OCI-LY3 (cell line): ENCODE data around the gene ASIC2.

Source experiments
- EZH2phosphoT487 ChIP-seq: fragments of 200-600 bp; shearing (Covaris generic); IDR thresholded peaks from 2 replicates; pipeline ENCODE4 v1.6.1; 2018; ENCODE audit warnings: antibody characterized with exemption, mixed run types, low read depth
- TF ChIP-seq, protein P1 (sequence below): fragments of 200-600, 300-600 bp; sonication (generic); IDR thresholded peaks from 2 replicates; pipeline ENCODE4 v1.5.1; 2014; ENCODE audit warnings: antibody characterized with exemption, low read length, low read depth

DNA sequence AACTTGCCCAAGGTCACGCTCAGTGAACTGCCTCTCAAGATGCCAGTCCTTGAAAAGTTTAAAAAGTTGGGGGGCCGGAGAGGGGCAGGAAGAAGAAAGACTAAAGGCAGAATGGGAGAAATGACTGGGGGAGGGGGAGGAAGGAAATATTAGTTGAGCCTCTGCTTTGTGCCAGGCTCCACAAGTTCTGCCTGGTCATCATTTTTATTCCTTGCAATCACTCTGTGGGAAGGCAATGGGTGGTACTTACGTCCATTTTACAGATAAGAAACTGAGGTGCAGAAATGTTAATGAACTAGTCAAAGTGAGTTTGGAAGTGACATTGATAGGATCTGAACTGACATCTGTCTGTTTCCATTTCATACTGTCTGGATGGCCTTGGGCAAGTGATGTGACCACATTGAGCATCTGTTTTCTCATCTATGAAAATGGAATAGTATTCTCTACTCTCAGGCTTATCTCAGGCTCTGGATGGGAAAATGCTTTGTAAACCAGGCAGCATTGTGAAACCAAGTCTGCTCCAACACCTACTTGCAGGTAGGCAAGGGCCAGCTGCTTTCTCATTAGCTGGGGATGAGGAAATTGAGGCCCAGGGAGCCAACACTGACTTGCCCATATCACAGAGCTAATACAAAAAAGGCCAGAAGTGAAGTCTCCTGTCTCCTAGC, 19.2 kb downstream of the ASIC2 start:
- TF ChIP-seq, protein P1, sequence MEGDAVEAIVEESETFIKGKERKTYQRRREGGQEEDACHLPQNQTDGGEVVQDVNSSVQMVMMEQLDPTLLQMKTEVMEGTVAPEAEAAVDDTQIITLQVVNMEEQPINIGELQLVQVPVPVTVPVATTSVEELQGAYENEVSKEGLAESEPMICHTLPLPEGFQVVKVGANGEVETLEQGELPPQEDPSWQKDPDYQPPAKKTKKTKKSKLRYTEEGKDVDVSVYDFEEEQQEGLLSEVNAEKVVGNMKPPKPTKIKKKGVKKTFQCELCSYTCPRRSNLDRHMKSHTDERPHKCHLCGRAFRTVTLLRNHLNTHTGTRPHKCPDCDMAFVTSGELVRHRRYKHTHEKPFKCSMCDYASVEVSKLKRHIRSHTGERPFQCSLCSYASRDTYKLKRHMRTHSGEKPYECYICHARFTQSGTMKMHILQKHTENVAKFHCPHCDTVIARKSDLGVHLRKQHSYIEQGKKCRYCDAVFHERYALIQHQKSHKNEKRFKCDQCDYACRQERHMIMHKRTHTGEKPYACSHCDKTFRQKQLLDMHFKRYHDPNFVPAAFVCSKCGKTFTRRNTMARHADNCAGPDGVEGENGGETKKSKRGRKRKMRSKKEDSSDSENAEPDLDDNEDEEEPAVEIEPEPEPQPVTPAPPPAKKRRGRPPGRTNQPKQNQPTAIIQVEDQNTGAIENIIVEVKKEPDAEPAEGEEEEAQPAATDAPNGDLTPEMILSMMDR = no peak
- no peak for TF ChIP-seq EZH2phosphoT487
